Measurements from ENCODE around the gene SOS1. TPM values are rescaled to one million over a fixed set of nuclear protein-coding genes. Genes with fewer than 3 reads are reported as not detected.

SOS1 gene
- polyA plus RNA-seq, 1 of the 3 experiments (the other 2 are of a cell fraction), result 12.8 TPM

GRCh38 chr2:38945911-38946310 is 174.9 kb downstream of the SOS1 start:
- peaks cover 11% of the 10 kb centered on the region for H3F3A ChIP-seq (replicated peaks; ENCODE audit: insufficient read depth)
- no peaks in the 10 kb centered on the region for H3K79me2 ChIP-seq (ENCODE audit: insufficient read depth)
- no peak for DNase-seq
- ChIA-PET POLR2A (no interaction called here), CTCF (interaction anchor here (0.9 to 11.4 kb wide), 10 partner anchors 8 to 283 kb away, joined by 3 to 191 read pairs (median 12); no protein-coding TSS in a partner anchor)
- no peak overlapping the region for H3K4me3 ChIP-seq (ENCODE audit: low read depth in 2 of 2, low read length in 1 of 2)
- no peaks in the 10 kb centered on the region for H3K36me3 ChIP-seq (replicated peaks in 1 of 2; ENCODE audit: control insufficient read depth in 1 of 2, insufficient read depth in 2 of 2, low read length in 1 of 2)
- H3K9ac ChIP-seq, result no peak overlapping the region
- no peaks in the 10 kb centered on the region for H3K27me3 ChIP-seq (ENCODE audit: insufficient read depth)
- no peak overlapping the region for H3K27ac ChIP-seq (ENCODE audit: low read depth in 2 of 2, low read length in 1 of 2)
- no peak overlapping the region for H2AFZ ChIP-seq (ENCODE audit: low read depth)
- no peak for TF ChIP-seq TEAD4 (IDR thresholded peaks at IDR 0.05; ENCODE audit: borderline replicate concordance, insufficient read depth)
- no peak for TF ChIP-seq GATA2 (CRISPR knock-in tag; IDR thresholded peaks at IDR 0.05)
- TF ChIP-seq NFIC (IDR thresholded peaks at IDR 0.05; ENCODE audit: borderline replicate concordance), result no peak
- no peak for TF ChIP-seq SIN3A (IDR thresholded peaks at IDR 0.05; ENCODE audit: borderline replicate concordance, low read depth, low read length)
- TF ChIP-seq TCF12 (IDR thresholded peaks at IDR 0.05), result no peak
- no peak for TF ChIP-seq PBX3 (IDR thresholded peaks at IDR 0.05)
- no peak for TF ChIP-seq RFX5 (IDR thresholded peaks at IDR 0.05; ENCODE audit: low read length)
- no peaks in the 10 kb centered on the region for H3K9me3 ChIP-seq
- no peaks in the 10 kb centered on the region for H4K20me1 ChIP-seq (ENCODE audit: insufficient read depth)
- no peaks in the 10 kb centered on the region for H3K9me2 ChIP-seq
- H3K4me2 ChIP-seq, result no peak overlapping the region
- H3K4me1 ChIP-seq (ENCODE audit: control insufficient read depth in 1 of 2, insufficient read depth in 2 of 2, low read depth in 1 of 2, low read length in 1 of 2), result 0 out of 4 replicates have a peak, but pooled peaks cover 0 to 7% of the 10 kb centered on the region in 2 experiments
- 90% methylated on average over 5 of the region's 5 CpGs for WGBS (ENCODE audit: low lambda C conversion rate)

GRCh38 chr2:38945372-38945771 is 175.5 kb downstream of the SOS1 start:
- no peaks in the 10 kb centered on the region for H3K27me3 ChIP-seq (ENCODE audit: insufficient read depth)
- peaks cover 11% of the 10 kb centered on the region for H3F3A ChIP-seq (replicated peaks; ENCODE audit: insufficient read depth)
- no peaks in the 10 kb centered on the region for H3K36me3 ChIP-seq (replicated peaks in 1 of 2; ENCODE audit: control insufficient read depth in 1 of 2, insufficient read depth in 2 of 2, low read length in 1 of 2)
- no peaks in the 10 kb centered on the region for H3K79me2 ChIP-seq (ENCODE audit: insufficient read depth)
- no peak for DNase-seq
- H3K27ac ChIP-seq (ENCODE audit: low read depth in 2 of 2, low read length in 1 of 2), result no peak overlapping the region
- POLR2A ChIA-PET, result no interaction called here
- no peak overlapping the region for H3K4me3 ChIP-seq (ENCODE audit: low read depth in 2 of 2, low read length in 1 of 2)
- no peak overlapping the region for H2AFZ ChIP-seq (ENCODE audit: low read depth)
- H3K9me3 ChIP-seq, result no peaks in the 10 kb centered on the region
- no peaks in the 10 kb centered on the region for H3K9me2 ChIP-seq
- 95% methylated on average over 4 of the region's 4 CpGs for WGBS (ENCODE audit: low lambda C conversion rate)
- 0 out of 4 replicates have a peak, but pooled peaks cover 0 to 7% of the 10 kb centered on the region in 2 experiments for H3K4me1 ChIP-seq (ENCODE audit: control insufficient read depth in 1 of 2, insufficient read depth in 2 of 2, low read depth in 1 of 2, low read length in 1 of 2)
- no peak overlapping the region for H3K9ac ChIP-seq
- no peak overlapping the region for H3K4me2 ChIP-seq
- CTCF ChIA-PET, result interaction anchor here (0.7 to 11.4 kb wide), 6 partner anchors 9 to 283 kb away, joined by 3 to 191 read pairs (median 4); no protein-coding TSS in a partner anchor
- H4K20me1 ChIP-seq (ENCODE audit: insufficient read depth), result no peaks in the 10 kb centered on the region
- TF ChIP-seq GABPA (IDR thresholded peaks at IDR 0.05; ENCODE audit: low read depth) (no peak), RXRA (IDR thresholded peaks at IDR 0.05; ENCODE audit: borderline replicate concordance, low read depth) (no peak), EP300 (IDR thresholded peaks at IDR 0.05; ENCODE audit: borderline replicate concordance in 1 of 2, low read depth in 1 of 2, low read length in 1 of 2) (no peak), FOXM1 (IDR thresholded peaks at IDR 0.05; ENCODE audit: low read depth) (no peak), SIN3A (IDR thresholded peaks at IDR 0.05; ENCODE audit: borderline replicate concordance, low read depth, low read length) (no peak), CHD2 (IDR thresholded peaks at IDR 0.05; ENCODE audit: low read length, partially characterized antibody) (no peak), FOSL2 (IDR thresholded peaks at IDR 0.05; ENCODE audit: borderline replicate concordance, low read depth) (no peak), GATA2 (CRISPR knock-in tag; IDR thresholded peaks at IDR 0.05) (no peak), SMC3 (IDR thresholded peaks at IDR 0.05; ENCODE audit: low read depth, low read length) (no peak), USF2 (IDR thresholded peaks at IDR 0.05; ENCODE audit: borderline replicate concordance, low read depth, low read length) (no peak), CTCF (IDR thresholded peaks at IDR 0.05) (no peak), RFX5 (IDR thresholded peaks at IDR 0.05; ENCODE audit: low read length) (no peak), YY1 (IDR thresholded peaks at IDR 0.05; ENCODE audit: low read depth) (no peak), ZBTB33 (IDR thresholded peaks at IDR 0.05; ENCODE audit: borderline replicate concordance, low read depth) (no peak)
